H1 (cell line): ENCODE results near the gene MAP2K5.

Experiments used
- CEBPB ChIP-seq: IDR thresholded peaks from 2 replicates; pipeline ENCODE4 v1.6.1; 2012; ENCODE audit warnings: low read depth, low read length
- EZH2 ChIP-seq: fragments of 200-600 bp; sonication (generic); IDR thresholded peaks from 2 replicates; pipeline ENCODE4 v1.7.1; 2012; ENCODE audit warnings: low read depth, mild to moderate bottlenecking, moderate library complexity, low read length, inconsistent platforms; ENCODE audit not compliant: severe bottlenecking
- FOSL1 ChIP-seq: IDR thresholded peaks from 2 replicates; pipeline ENCODE4 v1.6.1; 2011; ENCODE audit warnings: mild to moderate bottlenecking, low read depth, low read length, moderate library complexity; ENCODE audit not compliant: insufficient read depth
- HDAC2 ChIP-seq, 2 experiments: fragments of 300-600 bp in 1 of 2; sonication (generic) in 1 of 2; IDR thresholded peaks; 2 replicates each; pipeline ENCODE4 v1.6.1; 2011 to 2012; ENCODE audit warnings: low read depth in 2 of 2, low read length in 2 of 2, mild to moderate bottlenecking in 2 of 2, moderate library complexity in 2 of 2, borderline replicate concordance in 1 of 2, inconsistent platforms in 1 of 2
- PHF8 ChIP-seq: fragments of 200-600 bp; sonication (generic); conservative IDR thresholded peaks from 2 replicates; pipeline ENCODE4 v1.7.1; 2012; ENCODE audit warnings: low read depth, mild to moderate bottlenecking, inconsistent platforms, low read length, moderate library complexity
- RAD21 ChIP-seq, 2 experiments: IDR thresholded peaks in 1 of 2; conservative IDR thresholded peaks in 1 of 2; 2 replicates each; pipeline ENCODE4 v1.6.1; 2011; ENCODE audit warnings: low read depth in 2 of 2, low read length in 2 of 2, improper control_type of control experiment in 1 of 2, inconsistent platforms in 1 of 2, mild to moderate bottlenecking in 1 of 2, moderate library complexity in 1 of 2
- RFX5 ChIP-seq: IDR thresholded peaks from 2 replicates; pipeline ENCODE4 v1.6.1; 2011; ENCODE audit warnings: low read depth, low read length, improper control_type of control experiment, borderline replicate concordance
- TAF1 ChIP-seq: IDR thresholded peaks from 2 replicates; pipeline ENCODE4 v1.6.1; 2011; ENCODE audit warnings: mild to moderate bottlenecking, low read depth, low read length
- TCF12 ChIP-seq: IDR thresholded peaks from 2 replicates; pipeline ENCODE4 v1.6.1; 2011; ENCODE audit warnings: low read depth, mild to moderate bottlenecking, low read length
- ZNF274 ChIP-seq: IDR thresholded peaks from 2 replicates; pipeline ENCODE4 v1.7.0; 2012; ENCODE audit warnings: low read length, borderline replicate concordance; ENCODE audit errors: extremely low read depth
- TF ChIP-seq, protein P1 (sequence below): IDR thresholded peaks from 2 replicates; pipeline ENCODE4 v1.6.1; 2012; ENCODE audit warnings: low read length, inconsistent platforms
- TF ChIP-seq, protein P2 (sequence below): IDR thresholded peaks from 2 replicates; pipeline ENCODE4 v1.6.1; 2012; ENCODE audit warnings: inconsistent platforms
- TF ChIP-seq, protein P3 (sequence below), 3 experiments: IDR thresholded peaks; 1 replicate in 2 of 3; 2 replicates in 1 of 3; pipeline versions ENCODE4 v1.5.1 to v1.6.1; 2011; ENCODE audit warnings: low read length in 3 of 3, mild to moderate bottlenecking in 3 of 3, inconsistent platforms in 2 of 3, low read depth in 1 of 3, moderate library complexity in 1 of 3; ENCODE audit not compliant: insufficient read depth in 1 of 3; ENCODE audit errors: control extremely low read depth in 1 of 3

DNA sequence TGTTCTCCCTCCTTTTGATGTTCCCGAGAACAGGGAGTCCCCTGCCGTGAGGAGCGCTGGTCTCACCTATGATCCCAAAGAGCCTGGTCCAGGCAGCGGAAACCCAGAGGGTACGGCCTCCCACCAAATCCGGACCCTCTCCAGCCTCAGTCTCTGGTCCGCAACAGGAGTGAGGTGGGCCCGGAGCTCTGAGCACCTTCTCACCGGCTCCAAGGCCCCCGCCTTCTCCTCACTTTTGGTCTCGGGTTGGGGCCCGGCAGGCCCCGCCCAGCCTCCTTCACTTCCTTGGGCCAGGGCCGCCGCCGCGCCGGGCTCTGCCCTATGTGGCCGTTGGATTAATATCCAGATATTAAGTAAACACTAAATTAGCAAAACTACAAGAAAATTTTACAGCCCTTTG, 277.1 kb downstream of the MAP2K5 start:
- TF ChIP-seq TCF12 (no peak), FOSL1 (no peak), HDAC2 (IDR thresholded peaks at IDR 0.05; ENCODE audit: borderline replicate concordance in 1 of 2, low read depth in 2 of 2, low read length in 2 of 2) (no peak), RFX5 (no peak), PHF8 (no peak), ZNF274 (no peak), EZH2 (no peak), RAD21 (IDR thresholded peaks at IDR 0.05 in 1 of 2, conservative IDR thresholded peaks at IDR 0.05 in 1 of 2; ENCODE audit: low read depth in 2 of 2, low read length in 2 of 2) (no peak), TAF1 (no peak), CEBPB (no peak)
- TF ChIP-seq, protein P1, sequence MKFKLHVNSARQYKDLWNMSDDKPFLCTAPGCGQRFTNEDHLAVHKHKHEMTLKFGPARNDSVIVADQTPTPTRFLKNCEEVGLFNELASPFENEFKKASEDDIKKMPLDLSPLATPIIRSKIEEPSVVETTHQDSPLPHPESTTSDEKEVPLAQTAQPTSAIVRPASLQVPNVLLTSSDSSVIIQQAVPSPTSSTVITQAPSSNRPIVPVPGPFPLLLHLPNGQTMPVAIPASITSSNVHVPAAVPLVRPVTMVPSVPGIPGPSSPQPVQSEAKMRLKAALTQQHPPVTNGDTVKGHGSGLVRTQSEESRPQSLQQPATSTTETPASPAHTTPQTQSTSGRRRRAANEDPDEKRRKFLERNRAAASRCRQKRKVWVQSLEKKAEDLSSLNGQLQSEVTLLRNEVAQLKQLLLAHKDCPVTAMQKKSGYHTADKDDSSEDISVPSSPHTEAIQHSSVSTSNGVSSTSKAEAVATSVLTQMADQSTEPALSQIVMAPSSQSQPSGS, result no peak
- TF ChIP-seq, protein P2, sequence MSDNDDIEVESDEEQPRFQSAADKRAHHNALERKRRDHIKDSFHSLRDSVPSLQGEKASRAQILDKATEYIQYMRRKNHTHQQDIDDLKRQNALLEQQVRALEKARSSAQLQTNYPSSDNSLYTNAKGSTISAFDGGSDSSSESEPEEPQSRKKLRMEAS, result no peak
- TF ChIP-seq, protein P3, sequence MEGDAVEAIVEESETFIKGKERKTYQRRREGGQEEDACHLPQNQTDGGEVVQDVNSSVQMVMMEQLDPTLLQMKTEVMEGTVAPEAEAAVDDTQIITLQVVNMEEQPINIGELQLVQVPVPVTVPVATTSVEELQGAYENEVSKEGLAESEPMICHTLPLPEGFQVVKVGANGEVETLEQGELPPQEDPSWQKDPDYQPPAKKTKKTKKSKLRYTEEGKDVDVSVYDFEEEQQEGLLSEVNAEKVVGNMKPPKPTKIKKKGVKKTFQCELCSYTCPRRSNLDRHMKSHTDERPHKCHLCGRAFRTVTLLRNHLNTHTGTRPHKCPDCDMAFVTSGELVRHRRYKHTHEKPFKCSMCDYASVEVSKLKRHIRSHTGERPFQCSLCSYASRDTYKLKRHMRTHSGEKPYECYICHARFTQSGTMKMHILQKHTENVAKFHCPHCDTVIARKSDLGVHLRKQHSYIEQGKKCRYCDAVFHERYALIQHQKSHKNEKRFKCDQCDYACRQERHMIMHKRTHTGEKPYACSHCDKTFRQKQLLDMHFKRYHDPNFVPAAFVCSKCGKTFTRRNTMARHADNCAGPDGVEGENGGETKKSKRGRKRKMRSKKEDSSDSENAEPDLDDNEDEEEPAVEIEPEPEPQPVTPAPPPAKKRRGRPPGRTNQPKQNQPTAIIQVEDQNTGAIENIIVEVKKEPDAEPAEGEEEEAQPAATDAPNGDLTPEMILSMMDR (IDR thresholded peaks at IDR 0.05; ENCODE audit: control extremely low read depth in 1 of 3, insufficient read depth in 1 of 3, low read depth in 1 of 3, low read length in 3 of 3), result no peak
